HEK293T (cell line): ENCODE data around the gene PAFAH1B2.
"Not testable (repeated sequence)": the region's sequence is repeated elsewhere in the genome, so short reads cannot be mapped to it uniquely, and the experiment has no call there.

Experiments
- CTCF ChIA-PET: fragments of 350-600 bp; formaldehyde crosslinking; extraction: SDS; loops from one replicate; lab custom pipeline; 2021; ENCODE audit warnings: antibody characterized with exemption, inconsistent platforms; lab: Yijun Ruan, JAX
- POLR2A ChIA-PET: fragments of 350-600 bp; formaldehyde crosslinking; extraction: SDS; loops from one replicate; lab custom pipeline; 2020; ENCODE audit warnings: antibody characterized with exemption, inconsistent platforms; lab: Yijun Ruan, JAX
- DNase-seq: peaks from one replicate; pipeline ENCODE4 v3.0.0; 2012; ENCODE audit warnings: mixed read lengths; ENCODE audit errors: extremely low spot score
- ARNT ChIP-seq: fragments of 450-650 bp; IDR thresholded peaks from 2 replicates; pipeline ENCODE4 v1.6.1; 2017; ENCODE audit warnings: mild to moderate bottlenecking
- BHLHE40 ChIP-seq: fragments of 450-650 bp; IDR thresholded peaks from 2 replicates; pipeline ENCODE4 v1.6.1; 2016; ENCODE audit warnings: mild to moderate bottlenecking, moderate library complexity, borderline replicate concordance
- CTBP1 ChIP-seq: fragments of 450-650 bp; IDR thresholded peaks from 2 replicates; pipeline ENCODE4 v1.6.1; 2016; ENCODE audit warnings: borderline replicate concordance
- ELF4 ChIP-seq: fragments of 450-650 bp; IDR thresholded peaks from 2 replicates; pipeline ENCODE4 v1.6.1; 2017; ENCODE audit warnings: antibody characterized with exemption
- FOXA1 ChIP-seq: fragments of 450-650 bp; IDR thresholded peaks from 2 replicates; pipeline ENCODE4 v1.6.1; 2016; ENCODE audit warnings: mild to moderate bottlenecking
- FOXK2 ChIP-seq: fragments of 450-650 bp; IDR thresholded peaks from 2 replicates; pipeline ENCODE4 v1.6.1; 2016; ENCODE audit warnings: mild to moderate bottlenecking
- FOXM1 ChIP-seq: fragments of 450-650 bp; IDR thresholded peaks from 2 replicates; pipeline ENCODE4 v1.6.1; 2017; ENCODE audit warnings: mild to moderate bottlenecking, borderline replicate concordance
- HDGF ChIP-seq: fragments of 450-650 bp; IDR thresholded peaks from 2 replicates; pipeline ENCODE4 v1.6.1; 2017; ENCODE audit warnings: antibody characterized with exemption, borderline replicate concordance
- L3MBTL2 ChIP-seq: fragments of 450-650 bp; conservative IDR thresholded peaks from 2 replicates; pipeline ENCODE4 v1.6.1; 2016; ENCODE audit warnings: mild to moderate bottlenecking
- LEF1 ChIP-seq: fragments of 450-650 bp; IDR thresholded peaks from 2 replicates; pipeline ENCODE4 v1.6.1; 2017; ENCODE audit warnings: mild to moderate bottlenecking, borderline replicate concordance
- NFRKB ChIP-seq: fragments of 450-650 bp; IDR thresholded peaks from 2 replicates; pipeline ENCODE4 v1.6.1; 2016; ENCODE audit warnings: mild to moderate bottlenecking, moderate library complexity
- SP1 ChIP-seq: fragments of 450-650 bp; IDR thresholded peaks from 2 replicates; pipeline ENCODE4 v1.6.1; 2017
- SUZ12 ChIP-seq: fragments of 450-650 bp; IDR thresholded peaks from 2 replicates; pipeline ENCODE4 v1.6.1; 2016; ENCODE audit warnings: mild to moderate bottlenecking
- TARDBP ChIP-seq: fragments of 450-650 bp; IDR thresholded peaks from 2 replicates; pipeline ENCODE4 v1.6.1; 2016
- ZNF384 ChIP-seq: fragments of 450-650 bp; IDR thresholded peaks from 2 replicates; pipeline ENCODE4 v1.6.1; 2016
- TF ChIP-seq, protein P1 (sequence below): fragments of 450-650 bp; IDR thresholded peaks from 2 replicates; pipeline ENCODE4 v1.6.1; 2016

PAFAH1B2 gene

DNA sequence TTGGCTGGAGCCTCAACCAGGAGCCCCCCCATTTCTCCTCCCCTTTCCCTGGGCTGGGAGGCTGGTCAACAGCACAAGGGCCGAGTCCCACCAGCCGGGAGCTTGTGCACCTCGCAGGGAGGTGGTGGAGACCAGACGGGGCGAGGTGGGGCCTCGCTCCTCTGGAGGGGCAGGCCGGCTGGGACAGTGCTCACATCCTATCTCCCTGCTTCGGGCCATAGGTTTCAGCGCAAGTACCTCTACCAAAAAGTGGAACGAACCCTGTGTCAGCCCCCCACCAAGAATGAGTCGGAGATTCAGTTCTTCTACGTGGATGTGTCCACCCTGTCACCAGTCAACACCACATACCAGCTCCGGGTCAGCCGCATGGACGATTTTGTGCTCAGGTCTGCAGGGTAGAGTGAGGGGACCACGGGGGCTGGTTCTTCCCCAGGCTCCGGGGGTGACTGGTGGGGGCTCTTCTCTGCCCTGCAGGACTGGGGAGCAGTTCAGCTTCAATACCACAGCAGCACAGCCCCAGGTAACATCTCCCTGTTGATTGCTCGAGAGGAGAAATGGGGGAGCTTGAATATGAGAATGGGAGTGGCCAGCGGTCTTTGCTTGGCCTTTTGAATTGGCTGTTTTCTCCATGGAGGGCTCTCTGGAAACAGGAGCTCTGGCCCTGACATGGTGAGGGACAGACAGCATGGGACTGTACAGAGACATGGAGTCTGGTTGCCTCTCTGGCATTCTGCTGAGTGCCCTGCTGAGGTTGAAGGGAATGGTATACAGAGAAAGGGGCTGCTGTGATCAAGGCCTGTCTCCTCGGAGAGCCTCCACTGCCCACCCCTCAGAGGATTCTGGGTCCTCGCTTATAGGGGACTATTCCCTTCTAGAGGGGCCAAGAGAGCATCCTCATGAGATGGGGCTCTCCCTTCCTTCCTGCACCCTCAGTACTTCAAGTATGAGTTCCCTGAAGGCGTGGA, 37.8 kb downstream of the PAFAH1B2 start:
- CTCF ChIA-PET = interaction anchor here (0.6 to 2.2 kb wide), 7 partner anchors 9 to 336 kb away, joined by 3 to 10 read pairs (median 4); no protein-coding TSS in a partner anchor
- no peak for DNase-seq
- POLR2A ChIA-PET = interaction anchor here (0.9 to 6.1 kb wide), 4 partner anchors 14 to 50 kb away, joined by 3 to 58 read pairs (median 6); partner anchors contain the start of genes PAFAH1B2, PCSK7 and RNF214
- TF ChIP-seq NFRKB = no peak
- TF ChIP-seq FOXK2 = no peak
- TF ChIP-seq ZNF384 = no peak
- TF ChIP-seq ARNT = no peak
- no peak for TF ChIP-seq CTBP1
- TF ChIP-seq HDGF = no peak
- no peak for TF ChIP-seq L3MBTL2
- TF ChIP-seq FOXA1 = no peak

DNA sequence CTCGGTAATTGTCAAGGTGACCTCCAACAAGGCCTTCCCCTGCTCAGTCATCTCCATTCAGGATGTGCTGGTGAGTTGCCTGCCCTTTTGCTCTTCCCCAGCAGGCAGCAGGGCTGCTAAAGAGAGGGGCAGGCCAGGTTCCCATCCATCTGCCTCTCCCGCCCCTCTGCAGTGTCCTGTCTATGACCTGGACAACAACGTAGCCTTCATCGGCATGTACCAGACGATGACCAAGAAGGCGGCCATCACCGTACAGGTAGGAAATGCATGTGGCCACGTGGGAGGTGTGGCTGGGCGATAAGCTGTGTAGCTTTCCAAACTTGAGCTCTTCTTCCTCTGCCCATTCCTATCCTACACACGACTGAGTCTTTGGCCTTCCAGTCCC, 38.5 kb downstream of the PAFAH1B2 start:
- TF ChIP-seq FOXA1 (no peak), HDGF (no peak), SUZ12 (no peak), FOXK2 (no peak), SP1 (no peak), LEF1 (no peak), NFRKB (no peak), L3MBTL2 (no peak), TARDBP (no peak), ELF4 (no peak), ZNF384 (no peak), ARNT (no peak), CTBP1 (no peak), BHLHE40 (no peak), FOXM1 (no peak)
- TF ChIP-seq, protein P1, sequence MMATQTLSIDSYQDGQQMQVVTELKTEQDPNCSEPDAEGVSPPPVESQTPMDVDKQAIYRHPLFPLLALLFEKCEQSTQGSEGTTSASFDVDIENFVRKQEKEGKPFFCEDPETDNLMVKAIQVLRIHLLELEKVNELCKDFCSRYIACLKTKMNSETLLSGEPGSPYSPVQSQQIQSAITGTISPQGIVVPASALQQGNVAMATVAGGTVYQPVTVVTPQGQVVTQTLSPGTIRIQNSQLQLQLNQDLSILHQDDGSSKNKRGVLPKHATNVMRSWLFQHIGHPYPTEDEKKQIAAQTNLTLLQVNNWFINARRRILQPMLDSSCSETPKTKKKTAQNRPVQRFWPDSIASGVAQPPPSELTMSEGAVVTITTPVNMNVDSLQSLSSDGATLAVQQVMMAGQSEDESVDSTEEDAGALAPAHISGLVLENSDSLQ = no peak
- no peak for DNase-seq
- ChIA-PET CTCF (interaction anchor here (2.2 kb wide), 1 partner anchor 39 kb away, joined by 10 read pairs; no protein-coding TSS in a partner anchor), POLR2A (interaction anchor here (6.1 kb wide), 1 partner anchor 38 kb away, joined by 58 read pairs; the partner anchor contains the start of gene PAFAH1B2)

DNA sequence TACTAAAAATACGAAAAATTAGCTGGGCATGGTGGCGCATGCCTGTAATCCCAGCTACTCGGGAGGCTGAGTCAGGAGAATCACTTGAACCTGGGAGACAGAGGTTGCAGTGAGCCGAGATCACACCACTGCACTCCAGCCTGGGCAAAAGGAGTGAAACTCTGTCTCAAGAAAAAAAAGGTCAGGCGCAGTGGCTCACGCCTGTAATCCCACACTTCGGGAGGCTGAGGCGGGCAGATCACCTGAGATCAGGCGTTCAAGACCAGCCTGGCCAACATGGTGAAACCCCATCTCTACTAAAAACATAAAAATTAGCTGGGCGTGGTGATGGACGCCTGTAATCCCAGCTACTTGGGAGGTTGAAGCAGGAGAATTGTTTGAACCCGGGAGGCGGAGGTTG, 39.1 kb downstream of the PAFAH1B2 start:
- CTCF ChIA-PET, DNase-seq: not testable (repeated sequence)
- POLR2A ChIA-PET = interaction anchor here (6.1 kb wide), 1 partner anchor 38 kb away, joined by 58 read pairs; the partner anchor contains the start of gene PAFAH1B2

DNA sequence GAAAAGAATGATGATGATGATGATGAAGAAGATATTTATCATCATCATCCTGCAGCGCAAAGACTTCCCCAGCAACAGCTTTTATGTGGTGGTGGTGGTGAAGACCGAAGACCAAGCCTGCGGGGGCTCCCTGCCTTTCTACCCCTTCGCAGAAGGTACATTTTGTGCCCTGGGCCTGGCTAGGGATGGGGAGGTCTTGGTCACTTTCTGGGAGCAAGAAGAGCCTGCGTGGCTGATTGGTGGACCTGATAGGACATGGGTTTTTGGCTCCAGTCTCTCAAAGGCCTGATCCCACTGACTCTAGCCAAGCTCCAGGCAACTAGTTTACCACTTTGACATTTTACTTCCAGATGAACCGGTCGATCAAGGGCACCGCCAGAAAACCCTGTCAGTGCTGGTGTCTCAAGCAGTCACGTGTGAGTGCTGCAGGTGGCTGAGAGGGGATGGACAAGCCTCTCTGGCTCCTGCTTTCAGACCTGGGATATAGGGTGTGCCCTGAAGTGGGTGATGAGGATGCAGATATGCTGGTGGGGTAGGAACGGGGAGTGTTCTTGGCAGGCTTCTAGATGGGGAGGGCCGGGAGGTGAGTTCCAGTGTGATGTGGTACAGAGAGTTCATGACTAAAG, 39.8 kb downstream of the PAFAH1B2 start:
- no peak for DNase-seq
- ChIA-PET CTCF (no interaction called here), POLR2A (no interaction called here)
- TF ChIP-seq LEF1 (no peak), BHLHE40 (no peak), HDGF (no peak), SP1 (no peak), TARDBP (no peak), ELF4 (no peak), NFRKB (no peak), FOXM1 (no peak), CTBP1 (no peak), ARNT (no peak), L3MBTL2 (no peak), SUZ12 (no peak), ZNF384 (no peak), FOXK2 (no peak), FOXA1 (no peak)
- TF ChIP-seq, protein P1 = no peak

DNA sequence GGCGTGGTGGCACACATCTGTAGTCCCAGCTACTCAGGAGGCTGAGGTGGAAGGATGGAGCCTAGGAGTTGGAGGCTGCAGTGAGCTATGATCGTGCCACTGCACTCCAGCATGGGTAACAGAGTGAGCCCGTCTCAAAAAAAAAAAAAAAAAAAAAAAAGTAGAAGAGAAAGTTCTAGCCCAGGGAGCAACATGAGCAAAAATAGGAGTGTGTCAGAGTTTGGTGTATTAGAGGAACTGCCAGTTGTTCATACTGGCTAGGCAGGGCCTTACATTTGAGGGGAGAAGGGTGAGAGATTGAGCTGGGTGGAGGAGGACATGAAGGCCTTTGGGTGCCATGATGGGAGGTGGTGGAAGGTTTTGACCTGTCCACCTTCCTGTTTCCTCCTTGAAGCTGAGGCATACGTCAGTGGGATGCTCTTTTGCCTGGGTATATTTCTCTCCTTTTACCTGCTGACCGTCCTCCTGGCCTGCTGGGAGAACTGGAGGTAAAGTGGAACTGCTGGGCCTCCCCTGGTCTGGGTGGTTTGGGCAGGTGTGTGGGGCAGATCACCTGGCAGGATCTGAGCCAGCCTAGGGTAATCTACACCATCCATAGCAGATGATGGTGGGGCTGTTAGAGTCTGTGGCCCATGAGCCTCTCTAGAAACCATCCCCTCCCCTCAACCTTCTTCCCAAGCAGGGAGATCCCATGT, 41.8 kb downstream of the PAFAH1B2 start:
- DNase-seq = no peak
- ChIA-PET CTCF (no interaction called here), POLR2A (interaction anchor here (0.7 kb wide), 1 partner anchor 9 kb away, joined by 3 read pairs; no protein-coding TSS in a partner anchor)
- TF ChIP-seq SUZ12 (no peak), SP1 (no peak)

DNA sequence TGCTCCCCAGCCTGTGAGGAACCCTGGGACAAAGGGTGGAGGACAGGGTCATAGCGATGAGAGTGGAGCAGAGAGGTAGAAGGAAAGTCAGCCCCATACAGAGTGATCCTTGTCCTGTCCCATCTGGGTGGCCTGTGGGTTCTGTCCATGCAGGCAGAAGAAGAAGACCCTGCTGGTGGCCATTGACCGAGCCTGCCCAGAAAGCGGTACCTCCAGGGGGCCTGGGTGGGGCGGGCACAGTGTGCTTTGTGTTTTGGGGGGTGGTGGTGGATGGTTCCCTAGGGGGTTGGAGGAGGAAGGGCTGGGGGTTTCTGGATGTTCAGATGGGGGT, 42.3 kb downstream of the PAFAH1B2 start:
- TF ChIP-seq LEF1 (no peak), CTBP1 (no peak), FOXA1 (no peak), BHLHE40 (no peak), TARDBP (no peak), HDGF (no peak), ARNT (no peak), ELF4 (no peak), FOXK2 (no peak)
- CTCF ChIA-PET = no interaction called here
- DNase-seq = no peak
- POLR2A ChIA-PET = interaction anchor here (0.7 kb wide), 1 partner anchor 8 kb away, joined by 3 read pairs; no protein-coding TSS in a partner anchor
